Ectodermal cell (in vitro differentiated cells): ENCODE results near the gene THSD7B.

ENCODE experiments used
- H3K27ac ChIP-seq: 2 replicates; pipeline ENCODE4 v1.7.0; 2013; ENCODE audit warnings: mild to moderate bottlenecking, low read depth, low read length; ENCODE audit not compliant: insufficient read depth, poor library complexity, severe bottlenecking
- H3K27me3 ChIP-seq: 2 replicates; pipeline ENCODE4 v1.7.0; 2013; ENCODE audit warnings: mild to moderate bottlenecking, low read length; ENCODE audit not compliant: insufficient read depth, control insufficient read depth, poor library complexity, severe bottlenecking
- H3K36me3 ChIP-seq: one replicate; pipeline ENCODE4 v1.7.0; 2013; ENCODE audit warnings: low read length; ENCODE audit not compliant: control insufficient read depth, insufficient read depth
- H3K4me1 ChIP-seq: one replicate; pipeline ENCODE4 v1.7.0; 2013; ENCODE audit warnings: low read length; ENCODE audit not compliant: control insufficient read depth, insufficient read depth
- H3K4me3 ChIP-seq: 2 replicates; pipeline ENCODE4 v1.7.0; 2013; ENCODE audit warnings: low read depth, low read length, control low read depth; ENCODE audit not compliant: insufficient read depth
- H3K9me3 ChIP-seq: 2 replicates; pipeline ENCODE4 v1.7.0; 2013; ENCODE audit warnings: mild to moderate bottlenecking, low read length, moderate library complexity; ENCODE audit not compliant: control insufficient read depth
- WGBS, 2 experiments: methylation state at CpG; one replicate each; pipeline ENCODE4 v1.1.7; 2013; ENCODE audit warnings: missing lambda C conversion rate in 2 of 2; 5-methylcytosine and 5-hydroxymethylcytosine counted together

THSD7B gene

DNA sequence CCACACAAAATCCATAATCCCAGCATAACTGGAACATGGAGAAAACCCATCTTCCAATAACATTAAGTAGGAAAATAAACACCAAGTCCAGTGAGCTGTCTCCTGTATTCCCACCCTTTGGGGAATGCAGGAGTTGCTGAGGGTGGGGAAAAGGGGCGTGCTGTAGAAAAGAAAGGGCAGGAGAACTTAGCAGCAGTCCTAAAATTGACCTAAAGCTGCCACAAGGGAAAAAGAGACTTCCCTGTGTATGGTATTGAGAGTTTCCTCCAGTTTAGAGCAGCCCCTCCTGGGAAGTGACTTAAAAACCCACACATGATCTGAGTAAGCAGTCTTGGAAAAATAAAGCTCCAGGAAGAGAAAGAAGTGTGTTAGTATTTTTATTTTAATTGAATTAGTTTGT is 428.8 kb downstream of the THSD7B start:
- Histone ChIP-seq H3K36me3 (no peaks in the 10 kb centered on the region), H3K27ac (no peak overlapping the region), H3K4me1 (no peaks in the 10 kb centered on the region), H3K4me3 (no peak overlapping the region), H3K9me3 (no peaks in the 10 kb centered on the region), H3K27me3 (no peaks in the 10 kb centered on the region)
- 27 to 50% methylated on average over 1 of the region's 1 CpG for WGBS, 2 experiments

DNA sequence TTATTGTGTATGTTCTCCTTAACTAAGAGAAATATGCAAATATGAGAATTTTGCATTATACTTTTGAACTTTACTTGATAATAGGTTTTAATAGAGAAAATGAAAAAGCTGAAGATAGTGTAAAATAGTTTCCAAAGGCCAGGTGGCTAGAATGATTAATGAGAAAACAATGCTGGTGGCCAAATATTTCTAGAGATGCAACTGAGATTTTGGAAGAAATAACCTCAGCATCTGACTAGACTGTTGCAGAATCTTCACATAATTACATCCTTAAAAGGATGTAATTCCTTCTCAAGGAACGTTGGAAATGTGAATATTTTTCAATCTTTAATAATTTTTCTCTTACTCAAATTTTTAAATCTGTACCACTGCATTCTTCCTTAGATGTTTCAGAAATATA is 434.4 kb downstream of the THSD7B start:
- Histone ChIP-seq H3K27me3 (no peaks in the 10 kb centered on the region), H3K9me3 (no peaks in the 10 kb centered on the region), H3K36me3 (no peaks in the 10 kb centered on the region), H3K4me3 (no peak overlapping the region), H3K27ac (no peak overlapping the region), H3K4me1 (no peaks in the 10 kb centered on the region)
- 90 to 100% methylated on average over 1 of the region's 1 CpG for WGBS, 2 experiments

DNA sequence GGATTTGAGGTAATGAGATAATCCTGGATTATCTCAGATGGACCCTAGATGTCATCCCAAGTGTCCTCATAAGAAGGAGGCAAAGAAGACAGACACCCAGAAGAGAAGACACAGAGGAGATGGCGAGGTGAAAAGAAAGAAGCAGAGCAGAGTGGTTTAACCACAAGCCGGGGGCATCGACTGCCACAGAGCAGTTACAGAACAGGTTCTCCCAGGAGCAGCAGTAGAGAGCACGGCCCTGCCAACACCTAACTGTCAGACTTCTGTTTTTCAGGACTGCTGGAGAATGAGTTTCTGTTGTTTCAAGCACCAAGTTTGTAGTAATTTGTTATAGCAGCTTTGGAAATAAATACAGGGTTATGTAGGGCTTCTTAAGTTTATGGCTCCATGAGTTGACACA is 437.0 kb downstream of the THSD7B start:
- no peaks in the 10 kb centered on the region for H3K36me3 ChIP-seq
- H3K9me3 ChIP-seq, result no peaks in the 10 kb centered on the region
- 85 to 88% methylated on average over 4 of the region's 4 CpGs for WGBS, 2 experiments
- H3K4me3 ChIP-seq, result no peak overlapping the region
- no peak overlapping the region for H3K27ac ChIP-seq
- no peaks in the 10 kb centered on the region for H3K27me3 ChIP-seq
- H3K4me1 ChIP-seq, result no peaks in the 10 kb centered on the region

DNA sequence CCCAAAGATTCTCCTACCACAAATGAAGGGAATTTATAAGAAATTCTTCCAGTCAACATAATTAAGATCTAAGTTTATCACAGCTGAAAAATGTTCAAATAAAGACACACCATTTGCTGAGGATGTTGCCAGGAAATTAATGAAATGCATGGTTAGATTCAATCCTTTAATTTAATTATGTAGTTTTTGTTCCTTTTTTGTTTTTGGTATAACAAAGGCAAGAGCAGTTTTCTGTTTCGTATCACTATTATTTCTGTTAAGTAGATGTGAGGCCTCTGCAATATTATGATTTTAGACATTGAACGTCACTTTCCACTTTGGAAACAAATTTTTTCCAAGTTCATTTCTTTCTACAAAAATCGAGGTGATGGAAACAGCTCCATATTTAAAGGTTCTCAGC is 440.0 kb downstream of the THSD7B start:
- H3K36me3 ChIP-seq, result no peaks in the 10 kb centered on the region
- no peak overlapping the region for H3K27ac ChIP-seq
- H3K4me1 ChIP-seq, result no peaks in the 10 kb centered on the region
- 100% methylated on average over 2 to 3 of the region's 3 CpGs for WGBS, 2 experiments
- H3K9me3 ChIP-seq, result no peaks in the 10 kb centered on the region
- H3K4me3 ChIP-seq, result no peak overlapping the region
- no peaks in the 10 kb centered on the region for H3K27me3 ChIP-seq

DNA sequence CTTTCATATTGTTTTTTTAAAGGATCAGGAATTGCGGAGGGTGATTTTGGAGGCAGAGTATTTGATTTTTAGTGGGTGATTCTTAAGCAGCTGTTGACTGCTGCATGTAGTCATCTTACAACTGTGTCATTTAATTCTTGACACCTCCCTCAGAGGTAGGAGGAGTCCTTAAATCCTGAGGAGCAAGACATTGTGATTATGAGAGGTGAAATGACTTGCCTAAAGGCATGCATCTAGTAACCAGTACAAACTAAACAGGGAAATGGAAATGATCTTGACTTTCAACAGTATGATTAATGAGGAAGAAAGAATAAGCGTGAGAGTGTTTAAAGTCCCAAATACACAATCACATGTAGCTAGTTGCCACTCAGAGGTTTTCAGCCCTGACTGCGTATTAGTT is 440.7 kb downstream of the THSD7B start:
- WGBS, 2 experiments, result 87 to 89% methylated on average over 3 of the region's 3 CpGs
- H3K9me3 ChIP-seq, result no peaks in the 10 kb centered on the region
- H3K4me3 ChIP-seq, result no peak overlapping the region

DNA sequence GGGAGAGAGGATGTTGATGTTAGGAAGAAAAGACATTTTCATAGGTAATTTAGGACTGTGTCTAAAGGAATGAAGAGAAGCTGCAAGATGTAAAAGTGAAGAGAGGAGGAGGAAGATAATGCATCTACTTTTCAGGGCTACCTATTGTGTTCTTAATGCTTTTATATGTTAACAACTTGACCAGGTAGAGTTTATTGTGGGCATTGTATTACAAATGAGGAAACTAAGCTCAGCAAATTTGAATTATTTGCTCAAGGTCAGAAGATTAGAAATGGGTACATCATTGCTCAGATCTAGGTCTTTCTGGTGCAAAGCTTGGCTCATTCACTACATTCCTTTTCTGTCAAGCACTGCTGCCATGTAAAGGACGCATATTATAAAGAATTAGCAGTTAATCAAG is 441.7 kb downstream of the THSD7B start:
- H3K4me1 ChIP-seq, result no peaks in the 10 kb centered on the region
- no peak overlapping the region for H3K27ac ChIP-seq
- WGBS, 2 experiments, result 80% methylated on average over 1 of the region's 1 CpG
- H3K4me3 ChIP-seq, result no peak overlapping the region
- no peaks in the 10 kb centered on the region for H3K9me3 ChIP-seq
- H3K36me3 ChIP-seq, result no peaks in the 10 kb centered on the region
- H3K27me3 ChIP-seq, result no peaks in the 10 kb centered on the region

More for the DNA sequence above, 440.7 kb downstream of the THSD7B start:
- Histone ChIP-seq H3K4me1 (no peaks in the 10 kb centered on the region), H3K27ac (no peak overlapping the region), H3K27me3 (no peaks in the 10 kb centered on the region), H3K36me3 (no peaks in the 10 kb centered on the region)

DNA sequence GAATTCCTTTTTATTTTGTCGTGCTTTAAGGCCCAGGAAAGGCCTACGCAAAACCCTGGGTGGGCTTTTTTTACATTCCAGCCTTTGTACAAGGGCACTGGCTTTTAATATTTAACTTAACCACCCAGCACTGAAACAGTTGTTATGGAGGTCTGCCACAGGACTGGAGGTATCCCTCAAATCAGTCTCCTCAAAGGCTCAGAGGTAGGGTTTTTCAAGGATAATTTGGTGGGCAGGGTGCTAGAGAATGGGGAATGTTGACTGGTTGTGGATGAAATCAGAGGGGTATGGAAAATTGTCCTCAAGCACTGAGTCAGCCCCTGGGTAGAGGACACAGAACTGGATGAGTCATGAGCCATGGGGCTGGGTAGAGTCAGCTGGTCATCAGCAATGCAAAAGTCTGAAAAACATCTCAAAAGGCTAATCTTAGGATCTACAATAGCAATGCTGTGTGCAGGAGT is 443.1 kb downstream of the THSD7B start:
- Histone ChIP-seq H3K4me3 (no peak overlapping the region), H3K36me3 (no peaks in the 10 kb centered on the region)
- WGBS, 2 experiments, result 91 to 93% methylated on average over 2 of the region's 2 CpGs

DNA sequence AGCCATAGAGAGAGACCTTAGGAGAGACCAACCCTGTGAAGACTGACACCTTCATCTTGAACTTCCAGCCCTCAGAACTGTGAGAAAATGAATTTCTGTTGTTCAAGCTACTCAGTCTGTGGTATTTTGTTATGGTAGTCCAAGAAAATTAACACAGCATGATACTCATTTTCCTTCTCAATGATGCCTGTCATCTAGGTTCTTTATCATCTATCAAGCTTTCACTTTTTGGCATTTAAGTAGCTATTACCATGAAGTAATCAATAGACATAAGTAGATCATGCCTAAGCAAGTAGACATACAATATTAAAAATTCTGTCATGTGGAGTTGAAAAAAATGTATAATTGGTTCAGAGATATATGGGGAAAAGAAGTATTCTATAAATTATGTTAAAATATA is 444.7 kb downstream of the THSD7B start:
- Histone ChIP-seq H3K27me3 (no peaks in the 10 kb centered on the region), H3K4me1 (no peaks in the 10 kb centered on the region), H3K27ac (no peak overlapping the region), H3K36me3 (no peaks in the 10 kb centered on the region), H3K9me3 (no peaks in the 10 kb centered on the region), H3K4me3 (no peak overlapping the region)

More for the DNA sequence above, 443.1 kb downstream of the THSD7B start:
- no peak overlapping the region for H3K27ac ChIP-seq
- H3K4me1 ChIP-seq, result no peaks in the 10 kb centered on the region
- H3K9me3 ChIP-seq, result no peaks in the 10 kb centered on the region
- no peaks in the 10 kb centered on the region for H3K27me3 ChIP-seq

DNA sequence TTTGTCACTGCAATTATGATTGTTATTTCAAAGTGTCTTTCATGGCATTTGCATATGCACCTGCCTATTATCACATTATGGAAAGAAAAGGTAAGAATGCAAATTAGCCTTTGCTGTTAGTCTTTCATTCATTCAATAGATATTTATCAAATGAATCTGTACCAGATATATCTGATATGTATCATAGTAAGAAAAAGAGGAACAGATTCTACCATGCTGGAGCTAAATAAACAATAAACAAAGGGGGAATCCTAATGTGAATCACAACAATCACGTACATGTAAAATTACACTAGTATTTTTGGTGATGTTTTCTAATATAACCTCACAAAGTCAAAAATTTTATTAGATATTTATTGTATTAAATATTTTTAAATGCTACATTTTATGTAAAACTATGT is 446.4 kb downstream of the THSD7B start:
- Histone ChIP-seq H3K36me3 (no peaks in the 10 kb centered on the region), H3K27ac (no peak overlapping the region), H3K4me3 (no peak overlapping the region), H3K4me1 (no peaks in the 10 kb centered on the region), H3K9me3 (no peaks in the 10 kb centered on the region), H3K27me3 (no peaks in the 10 kb centered on the region)
- no CpG with 5 or more reads among the region's 1 CpG for whole genome bisulfite sequencing, 2 experiments

DNA sequence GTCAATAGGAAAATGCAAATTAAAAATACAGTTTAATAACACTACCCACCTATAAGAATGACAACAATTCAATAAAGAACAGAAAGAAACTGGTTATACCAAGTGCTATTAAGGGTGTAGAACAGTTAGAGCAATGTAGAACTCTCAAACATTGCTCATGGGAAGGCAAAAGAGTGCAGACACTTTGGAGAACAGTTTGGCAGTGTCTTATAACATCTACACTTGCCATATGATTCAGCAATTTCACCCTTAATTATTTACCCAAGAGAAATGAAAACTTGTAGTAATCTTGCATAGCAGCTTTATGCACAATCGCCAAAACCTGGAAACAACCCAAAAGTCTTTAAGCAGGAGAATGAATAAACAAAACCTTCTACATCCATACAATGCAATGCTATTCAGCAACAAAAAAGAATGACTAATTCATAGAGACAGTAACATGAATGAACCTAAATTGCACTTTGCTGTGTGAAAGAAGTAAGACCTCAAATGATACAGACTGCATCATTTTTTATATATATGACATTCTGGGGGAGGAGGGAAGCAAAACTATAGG is 455.2 kb downstream of the THSD7B start:
- Histone ChIP-seq H3K36me3 (no peaks in the 10 kb centered on the region), H3K9me3 (no peaks in the 10 kb centered on the region), H3K27ac (no peak overlapping the region), H3K4me3 (no peak overlapping the region), H3K4me1 (no peaks in the 10 kb centered on the region), H3K27me3 (no peaks in the 10 kb centered on the region)
- 87% methylated on average over 1 of the region's 1 CpG; no CpG with 5 or more reads in 1 of the 2 experiments for WGBS, 2 experiments
